Osteocyte (in vitro differentiated cells): Measurements from ENCODE around the gene ATP13A2. TPM values are rescaled to one million over a fixed set of nuclear protein-coding genes. Genes with fewer than 3 reads are reported as not detected.
"Not testable (repeated sequence)": the region's sequence is repeated elsewhere in the genome, so short reads cannot be mapped to it uniquely, and the experiment has no call there.

Experiments
- DNase-seq: peaks from one replicate; pipeline ENCODE4 v3.0.0; 2021; ENCODE audit warnings: mixed read lengths; ENCODE audit not compliant: unreplicated experiment; ENCODE audit errors: extremely low spot score
- H3K27ac Mint-ChIP-seq: one replicate; pipeline ENCODE4 v1.8.0; 2021; ENCODE audit warnings: mild to moderate bottlenecking, mixed read lengths; ENCODE audit not compliant: unreplicated experiment
- H3K27me3 Mint-ChIP-seq: one replicate; pipeline ENCODE4 v1.8.0; 2021; ENCODE audit warnings: mixed read lengths; ENCODE audit not compliant: unreplicated experiment
- H3K36me3 Mint-ChIP-seq: one replicate; pipeline ENCODE4 v1.8.0; 2021; ENCODE audit warnings: mixed read lengths; ENCODE audit not compliant: unreplicated experiment
- H3K4me1 Mint-ChIP-seq: one replicate; pipeline ENCODE4 v1.8.0; 2021; ENCODE audit warnings: mixed read lengths; ENCODE audit not compliant: unreplicated experiment
- H3K4me3 Mint-ChIP-seq: one replicate; pipeline ENCODE4 v1.8.0; 2021; ENCODE audit warnings: mild to moderate bottlenecking, moderate library complexity, mixed read lengths; ENCODE audit not compliant: unreplicated experiment
- H3K9me3 Mint-ChIP-seq: one replicate; pipeline ENCODE4 v1.8.0; 2021; ENCODE audit warnings: mixed read lengths; ENCODE audit not compliant: unreplicated experiment
- total RNA-seq: library from RNA; stranded (reverse); gene quantifications from 2 replicates; pipeline ENCODE4 v1.2.1, GENCODE V29; 2021
- TF ChIP-seq, protein P1 (sequence below): fragments of 200-600 bp; sonication (generic); IDR thresholded peaks from 2 replicates; pipeline ENCODE4 v1.5.0; 2021; ENCODE audit warnings: antibody characterized with exemption, mild to moderate bottlenecking, moderate library complexity

ATP13A2 gene
- total RNA-seq, 1 donor from 2014 or later = 69.6 TPM

DNA sequence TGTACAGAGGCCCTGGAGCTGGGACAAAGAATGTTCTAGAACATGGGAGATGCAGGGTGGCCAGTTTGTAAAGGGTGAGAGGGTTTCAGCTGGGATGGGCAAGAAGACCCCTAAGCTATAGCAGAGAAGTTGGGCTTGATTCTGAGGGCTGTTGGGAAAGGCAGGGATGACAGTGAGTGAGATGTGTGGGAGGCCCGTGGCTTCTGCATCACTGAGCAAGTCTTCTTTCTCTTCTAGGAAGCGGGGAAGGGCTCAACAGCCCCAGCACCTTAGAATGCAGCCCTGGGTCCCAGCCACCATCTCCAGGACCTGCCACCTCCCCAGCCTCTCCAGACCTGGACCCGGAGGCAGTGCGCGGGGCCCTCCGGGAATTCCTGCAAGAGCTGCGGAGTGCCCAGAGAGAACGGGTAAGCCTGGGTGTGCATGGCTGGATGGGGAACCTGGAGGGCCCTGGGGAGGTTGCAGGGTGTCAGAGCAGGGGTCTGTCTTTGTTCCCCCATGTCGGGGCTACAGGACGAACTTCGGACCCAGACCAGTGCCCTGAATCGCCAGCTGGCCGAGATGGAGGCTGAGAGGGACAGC lies 46.2 kb downstream of the ATP13A2 start:
- TF ChIP-seq, protein P1, sequence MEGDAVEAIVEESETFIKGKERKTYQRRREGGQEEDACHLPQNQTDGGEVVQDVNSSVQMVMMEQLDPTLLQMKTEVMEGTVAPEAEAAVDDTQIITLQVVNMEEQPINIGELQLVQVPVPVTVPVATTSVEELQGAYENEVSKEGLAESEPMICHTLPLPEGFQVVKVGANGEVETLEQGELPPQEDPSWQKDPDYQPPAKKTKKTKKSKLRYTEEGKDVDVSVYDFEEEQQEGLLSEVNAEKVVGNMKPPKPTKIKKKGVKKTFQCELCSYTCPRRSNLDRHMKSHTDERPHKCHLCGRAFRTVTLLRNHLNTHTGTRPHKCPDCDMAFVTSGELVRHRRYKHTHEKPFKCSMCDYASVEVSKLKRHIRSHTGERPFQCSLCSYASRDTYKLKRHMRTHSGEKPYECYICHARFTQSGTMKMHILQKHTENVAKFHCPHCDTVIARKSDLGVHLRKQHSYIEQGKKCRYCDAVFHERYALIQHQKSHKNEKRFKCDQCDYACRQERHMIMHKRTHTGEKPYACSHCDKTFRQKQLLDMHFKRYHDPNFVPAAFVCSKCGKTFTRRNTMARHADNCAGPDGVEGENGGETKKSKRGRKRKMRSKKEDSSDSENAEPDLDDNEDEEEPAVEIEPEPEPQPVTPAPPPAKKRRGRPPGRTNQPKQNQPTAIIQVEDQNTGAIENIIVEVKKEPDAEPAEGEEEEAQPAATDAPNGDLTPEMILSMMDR = no peak
- no peak for DNase-seq
- Mint-ChIP-seq H3K27ac (no peak overlapping the region), H3K9me3 (no peaks in the 10 kb centered on the region), H3K4me3 (no peak overlapping the region), H3K36me3 (peaks cover 14% of the 10 kb centered on the region), H3K27me3 (no peaks in the 10 kb centered on the region), H3K4me1 (peaks cover 16% of the 10 kb centered on the region)

DNA sequence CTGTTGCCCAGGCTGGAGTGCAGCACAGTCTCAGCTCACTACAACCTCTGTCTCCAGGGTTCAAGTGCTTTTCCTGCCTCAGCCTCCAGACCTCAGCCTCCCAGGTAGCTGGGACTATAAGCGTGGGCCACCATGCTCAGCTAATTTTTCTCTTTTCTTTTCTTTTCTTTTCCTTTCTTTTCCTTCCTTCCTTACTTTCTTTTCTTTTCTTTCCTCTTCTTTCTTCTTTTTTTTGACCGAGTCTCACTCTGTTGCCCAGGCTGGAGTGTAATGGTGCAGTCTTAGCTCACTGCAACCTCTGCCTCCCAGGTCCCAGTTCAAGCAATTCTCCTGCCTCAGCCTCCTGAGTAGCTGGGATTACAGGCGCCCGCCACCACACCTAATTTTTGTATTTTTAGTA lies 47.6 kb downstream of the ATP13A2 start:
- H3K27ac Mint-ChIP-seq, H3K4me3 Mint-ChIP-seq, H3K27me3 Mint-ChIP-seq, DNase-seq, H3K9me3 Mint-ChIP-seq: not testable (repeated sequence)
- H3K4me1 Mint-ChIP-seq = peaks cover 20% of the 10 kb centered on the region
- peaks cover 14% of the 10 kb centered on the region for H3K36me3 Mint-ChIP-seq

DNA sequence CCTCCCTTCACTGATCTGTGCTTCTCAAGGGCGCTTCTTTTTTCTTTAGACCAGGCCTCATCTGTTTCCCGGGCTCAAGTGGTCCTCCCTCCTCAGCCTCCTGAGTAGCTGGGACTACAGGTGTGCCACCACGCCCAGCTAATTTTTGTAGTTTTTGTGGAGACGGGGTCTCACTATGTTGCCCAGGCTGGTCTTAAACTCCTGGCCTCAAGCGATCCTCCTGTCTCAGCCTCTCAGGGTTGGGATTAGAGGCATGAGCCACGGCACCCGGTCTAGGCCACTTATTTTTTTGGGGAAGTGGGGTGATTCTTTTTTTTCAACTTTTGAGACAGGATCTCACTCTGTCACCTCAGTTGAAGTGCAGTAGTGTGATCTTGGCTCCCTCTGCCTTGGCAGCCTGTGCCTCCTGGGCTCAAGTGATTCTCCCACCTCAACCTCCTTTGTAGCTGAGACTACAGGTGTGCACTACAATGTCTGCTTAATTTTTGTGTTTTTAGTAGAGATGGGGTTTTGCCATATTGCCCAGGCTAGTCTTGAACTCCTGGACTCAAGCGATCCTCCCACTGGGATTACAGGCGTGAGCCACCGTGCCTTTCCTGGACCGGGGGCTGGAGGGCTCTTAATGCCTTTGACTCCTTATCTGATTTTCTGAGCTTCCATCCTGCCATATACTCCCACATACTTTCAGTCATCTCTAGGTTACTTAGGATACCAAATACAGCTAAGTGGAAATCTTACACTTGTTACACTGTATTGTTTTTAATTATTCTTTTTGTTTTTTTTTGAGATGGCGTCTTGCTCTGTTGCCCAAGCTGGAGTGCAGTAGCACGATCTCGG lies 50.2 kb downstream of the ATP13A2 start:
- TF ChIP-seq, protein P1 = no peak
- Mint-ChIP-seq H3K27ac (peak overlapping the region; percentile 70), H3K4me1 (peaks cover 12% of the 10 kb centered on the region), H3K27me3 (no peaks in the 10 kb centered on the region), H3K36me3 (peaks cover 10% of the 10 kb centered on the region), H3K4me3 (peak overlapping the region; percentile 56), H3K9me3 (no peaks in the 10 kb centered on the region)
- no peak for DNase-seq

DNA sequence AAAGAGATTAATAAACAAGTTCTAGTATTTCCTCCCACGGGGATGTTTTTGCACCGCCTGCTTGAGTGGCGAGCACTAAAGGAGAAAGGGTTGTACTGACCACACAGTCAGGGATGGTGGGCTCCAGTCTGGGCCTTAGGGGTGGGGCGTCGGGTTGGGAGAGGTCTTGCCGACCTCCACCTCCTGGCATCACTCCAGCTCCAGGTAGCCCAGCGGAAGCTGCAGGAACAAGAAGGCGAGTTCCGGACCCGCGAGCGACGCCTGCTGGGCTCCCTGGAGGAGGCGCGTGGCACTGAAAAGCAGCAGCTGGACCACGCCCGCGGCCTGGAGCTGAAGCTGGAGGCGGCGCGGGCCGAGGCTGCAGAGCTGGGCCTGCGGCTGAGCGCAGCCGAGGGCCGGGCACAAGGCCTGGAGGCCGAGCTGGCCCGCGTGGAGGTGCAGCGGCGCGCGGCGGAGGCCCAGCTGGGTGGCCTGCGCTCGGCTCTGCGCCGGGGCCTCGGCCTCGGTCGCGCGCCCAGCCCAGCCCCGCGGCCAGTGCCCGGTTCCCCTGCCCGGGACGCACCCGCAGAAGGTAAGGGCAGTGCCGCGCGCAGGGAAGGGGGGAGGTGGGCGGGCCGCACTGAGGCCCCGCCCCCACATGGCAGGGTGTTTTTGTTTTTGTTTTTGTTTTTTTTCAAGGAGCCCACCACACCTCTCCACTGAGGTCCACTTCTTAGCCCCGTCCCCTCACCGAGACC lies 51.0 kb downstream of the ATP13A2 start:
- TF ChIP-seq, protein P1 = peak; percentile 76
- Mint-ChIP-seq H3K4me3 (peak overlapping the region; percentile 70), H3K9me3 (no peaks in the 10 kb centered on the region), H3K4me1 (peaks cover 12% of the 10 kb centered on the region), H3K27me3 (no peaks in the 10 kb centered on the region), H3K27ac (peak overlapping the region; percentile 62), H3K36me3 (peaks cover 8% of the 10 kb centered on the region)
- DNase-seq = peak; percentile 93

DNA sequence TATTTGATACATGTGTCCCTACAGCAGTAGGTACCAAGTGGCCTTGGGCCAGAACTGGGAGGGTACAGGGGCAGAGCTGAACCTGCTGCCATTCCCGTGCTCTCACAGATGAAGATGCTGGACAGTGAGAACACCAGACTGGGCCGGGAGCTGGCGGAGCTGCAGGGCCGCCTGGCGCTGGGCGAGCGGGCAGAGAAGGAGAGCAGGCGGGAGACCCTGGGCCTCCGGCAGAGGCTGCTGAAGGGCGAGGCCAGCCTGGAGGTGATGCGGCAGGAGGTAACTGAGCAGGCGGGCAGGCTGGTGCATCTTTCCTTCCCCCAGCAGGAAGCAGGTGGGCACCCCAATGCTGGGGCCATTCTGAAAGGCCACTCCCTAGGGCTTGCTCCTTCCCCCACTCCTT lies 53.3 kb downstream of the ATP13A2 start:
- DNase-seq = no peak
- TF ChIP-seq, protein P1 = no peak
- Mint-ChIP-seq H3K4me1 (peaks cover 9% of the 10 kb centered on the region), H3K9me3 (no peaks in the 10 kb centered on the region), H3K27ac (no peak overlapping the region), H3K36me3 (no peaks in the 10 kb centered on the region), H3K4me3 (no peak overlapping the region), H3K27me3 (no peaks in the 10 kb centered on the region)
